SK-N-SH (cell line): ENCODE results near the gene ARID1B.

Experiments
- CTCF ChIP-seq: fragments of 200-600 bp; sonication (generic); IDR thresholded peaks from 2 replicates; pipeline ENCODE4 v1.6.1; 2017; ENCODE audit warnings: antibody characterized with exemption, mild to moderate bottlenecking, moderate library complexity
- EZH2phosphoT487 ChIP-seq: fragments of 200-600 bp; sonication (generic); IDR thresholded peaks from 2 replicates; pipeline ENCODE4 v1.6.1; 2017; ENCODE audit warnings: low read depth, mixed run types, mild to moderate bottlenecking, antibody characterized with exemption, moderate library complexity, borderline replicate concordance
- MAX ChIP-seq: IDR thresholded peaks from 2 replicates; pipeline ENCODE4 v1.4.0; 2012; ENCODE audit warnings: low read depth
- RAD21 ChIP-seq: IDR thresholded peaks from 2 replicates; pipeline ENCODE4 v1.6.1; 2012; ENCODE audit warnings: mild to moderate bottlenecking, low read length
- REST ChIP-seq: IDR thresholded peaks from 2 replicates; pipeline ENCODE4 v1.6.1; 2012; ENCODE audit warnings: mild to moderate bottlenecking, low read depth, low read length, moderate library complexity
- SMC3 ChIP-seq: IDR thresholded peaks from 2 replicates; pipeline ENCODE4 v1.6.1; 2012; ENCODE audit warnings: low read depth, low read length, improper control_type of control experiment
- TAF1 ChIP-seq: IDR thresholded peaks from 2 replicates; pipeline ENCODE4 v1.6.1; 2012; ENCODE audit warnings: low read depth, mild to moderate bottlenecking, low read length, moderate library complexity, borderline replicate concordance
- YY1 ChIP-seq: IDR thresholded peaks from 2 replicates; pipeline ENCODE4 v1.4.0; 2012; ENCODE audit warnings: low read depth, mild to moderate bottlenecking
- TF ChIP-seq, protein P1 (sequence below): IDR thresholded peaks from 2 replicates; pipeline ENCODE4 v1.4.0; 2012; ENCODE audit warnings: low read depth, borderline replicate concordance
- TF ChIP-seq, protein P2 (sequence below): fragments of 150-350 bp; IDR thresholded peaks from 2 replicates; pipeline ENCODE4 v1.6.1; 2017; ENCODE audit warnings: antibody characterized with exemption, low read length, low read depth, borderline replicate concordance

- TF ChIP-seq CTCF (no peak), REST (no peak), TAF1 (no peak), SMC3 (no peak), MAX (no peak), YY1 (no peak), EZH2phosphoT487 (no peak), RAD21 (no peak)
- TF ChIP-seq, protein P1, sequence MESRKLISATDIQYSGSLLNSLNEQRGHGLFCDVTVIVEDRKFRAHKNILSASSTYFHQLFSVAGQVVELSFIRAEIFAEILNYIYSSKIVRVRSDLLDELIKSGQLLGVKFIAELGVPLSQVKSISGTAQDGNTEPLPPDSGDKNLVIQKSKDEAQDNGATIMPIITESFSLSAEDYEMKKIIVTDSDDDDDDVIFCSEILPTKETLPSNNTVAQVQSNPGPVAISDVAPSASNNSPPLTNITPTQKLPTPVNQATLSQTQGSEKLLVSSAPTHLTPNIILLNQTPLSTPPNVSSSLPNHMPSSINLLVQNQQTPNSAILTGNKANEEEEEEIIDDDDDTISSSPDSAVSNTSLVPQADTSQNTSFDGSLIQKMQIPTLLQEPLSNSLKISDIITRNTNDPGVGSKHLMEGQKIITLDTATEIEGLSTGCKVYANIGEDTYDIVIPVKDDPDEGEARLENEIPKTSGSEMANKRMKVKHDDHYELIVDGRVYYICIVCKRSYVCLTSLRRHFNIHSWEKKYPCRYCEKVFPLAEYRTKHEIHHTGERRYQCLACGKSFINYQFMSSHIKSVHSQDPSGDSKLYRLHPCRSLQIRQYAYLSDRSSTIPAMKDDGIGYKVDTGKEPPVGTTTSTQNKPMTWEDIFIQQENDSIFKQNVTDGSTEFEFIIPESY, result no peak
- TF ChIP-seq, protein P2, sequence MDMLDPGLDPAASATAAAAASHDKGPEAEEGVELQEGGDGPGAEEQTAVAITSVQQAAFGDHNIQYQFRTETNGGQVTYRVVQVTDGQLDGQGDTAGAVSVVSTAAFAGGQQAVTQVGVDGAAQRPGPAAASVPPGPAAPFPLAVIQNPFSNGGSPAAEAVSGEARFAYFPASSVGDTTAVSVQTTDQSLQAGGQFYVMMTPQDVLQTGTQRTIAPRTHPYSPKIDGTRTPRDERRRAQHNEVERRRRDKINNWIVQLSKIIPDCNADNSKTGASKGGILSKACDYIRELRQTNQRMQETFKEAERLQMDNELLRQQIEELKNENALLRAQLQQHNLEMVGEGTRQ, result no peak
Observed at GRCh38 chr6:157065366-157065765, 288.2 kb downstream of the ARID1B start.
